Measurements from ENCODE around the gene KIF15. TPM values are rescaled to one million over a fixed set of nuclear protein-coding genes. Genes with fewer than 3 reads are reported as not detected.
"Not testable (repeated sequence)": the region's sequence is repeated elsewhere in the genome, so short reads cannot be mapped to it uniquely, and the experiment has no call there.

Gene KIF15
- total RNA-seq, 4 donors from 2014 or later: 0.25 to 1.6 (median 0.38) TPM

- intact Hi-C loops (cut with DNase I; ENCODE audit: low total_unique reads): no loop called here
- Histone ChIP-seq H3K4me3 (no peak overlapping the region), H3K4me1 (no peaks in the 10 kb centered on the region), H3K27ac (no peak overlapping the region), H3K9me3 (no peaks in the 10 kb centered on the region), H3K36me3 (no peaks in the 10 kb centered on the region), H3K27me3 (no peaks in the 10 kb centered on the region)
- ATAC-seq: no peak
- DNase-seq: no peak
- TF ChIP-seq CTCF (IDR thresholded peaks at IDR 0.05 in 4 of 5, conservative IDR thresholded peaks at IDR 0.05 in 1 of 5) (no peak), POLR2A (IDR thresholded peaks at IDR 0.05) (no peak)
- in situ Hi-C loops (cut with MboI; ENCODE audit: low sequenced_read_pairs in 4 of 4): no loop called here
Measured at GRCh38 chr3:44842376-44842775, 80.8 kb downstream of the KIF15 start.

GRCh38 chr3:44845528-44846520 lies 84.2 kb downstream of the KIF15 start:
- Histone ChIP-seq H3K4me3 (no peak overlapping the region), H3K27me3 (no peaks in the 10 kb centered on the region), H3K27ac (no peak overlapping the region), H3K36me3 (no peaks in the 10 kb centered on the region), H3K4me1 (no peaks in the 10 kb centered on the region), H3K9me3 (no peaks in the 10 kb centered on the region)
- ATAC-seq (no peak), DNase-seq (no peak)
- in situ Hi-C loops (cut with MboI; ENCODE audit: low sequenced_read_pairs in 4 of 4): no loop called here
- intact Hi-C loops (cut with DNase I; ENCODE audit: low total_unique reads): no loop called here
- TF ChIP-seq CTCF (IDR thresholded peaks at IDR 0.05 in 4 of 5, conservative IDR thresholded peaks at IDR 0.05 in 1 of 5) (no peak), POLR2A (IDR thresholded peaks at IDR 0.05) (no peak)

- DNase-seq (no peak), ATAC-seq (no peak)
- Histone ChIP-seq H3K27me3 (no peaks in the 10 kb centered on the region), H3K4me3 (no peak overlapping the region), H3K9me3 (peaks cover 0 to 2% (median 0%) of the 10 kb centered on the region in 3 donors), H3K36me3 (no peaks in the 10 kb centered on the region), H3K4me1 (no peaks in the 10 kb centered on the region), H3K27ac (no peak overlapping the region)
- intact Hi-C loops (cut with DNase I; ENCODE audit: low total_unique reads) (no loop called here), in situ Hi-C loops (cut with MboI; ENCODE audit: low sequenced_read_pairs in 4 of 4) (no loop called here)
- TF ChIP-seq CTCF (IDR thresholded peaks at IDR 0.05 in 4 of 5, conservative IDR thresholded peaks at IDR 0.05 in 1 of 5): no peak
Measured at GRCh38 chr3:44848634-44849033, 87.0 kb downstream of the KIF15 start.

GRCh38 chr3:44856663-44857062 lies 95.1 kb downstream of the KIF15 start:
- H3K4me3 ChIP-seq; H3K36me3 ChIP-seq; ATAC-seq; DNase-seq; H3K4me1 ChIP-seq; in situ Hi-C loops (cut with MboI; ENCODE audit: low sequenced_read_pairs in 4 of 4); H3K9me3 ChIP-seq; intact Hi-C loops (cut with DNase I; ENCODE audit: low total_unique reads); H3K27me3 ChIP-seq; H3K27ac ChIP-seq: not testable (repeated sequence)

GRCh38 chr3:44860117-44860516 lies 98.5 kb downstream of the KIF15 start:
- DNase-seq: no peak
- in situ Hi-C loops (cut with MboI; ENCODE audit: low sequenced_read_pairs in 4 of 4): no loop called here
- no peaks in the 10 kb centered on the region for H3K36me3 ChIP-seq
- H3K27ac ChIP-seq: no peak overlapping the region
- intact Hi-C loops (cut with DNase I; ENCODE audit: low total_unique reads): loop anchor here (2.0 to 5.0 kb wide), 4 partner anchors 99 to 538 kb away; partner anchors contain the start of genes EXOSC7, KIAA1143, KIF15 and ZDHHC3
- TF ChIP-seq POLR2A (IDR thresholded peaks at IDR 0.05) (no peak), CTCF (IDR thresholded peaks at IDR 0.05 in 4 of 5, conservative IDR thresholded peaks at IDR 0.05 in 1 of 5) (no peak)
- no peaks in the 10 kb centered on the region for H3K27me3 ChIP-seq
- no peaks in the 10 kb centered on the region for H3K9me3 ChIP-seq
- peaks cover 9 to 11% of the 10 kb centered on the region in 2 donors for H3K4me1 ChIP-seq
- no peak overlapping the region for H3K4me3 ChIP-seq
- no peak for ATAC-seq

Data from gastrocnemius medialis (tissue), 4 donors.